ENCODE measurements around the gene SLC37A1.
A peak's percentile ranks its signal among the peaks of the same experiment; 100 is the strongest.

The SLC37A1 gene

GRCh38 chr21:42546433-42546832 is 32.8 kb downstream of the SLC37A1 start:
- DNase-seq: no peak

- no peak for DNase-seq
Measured at GRCh38 chr21:42547001-42547905, 33.6 kb downstream of the SLC37A1 start.

- DNase-seq: no peak
Measured at GRCh38 chr21:42547906-42548365, 34.3 kb downstream of the SLC37A1 start.

GRCh38 chr21:42548687-42549406 is 35.2 kb downstream of the SLC37A1 start:
- no peak for DNase-seq

GRCh38 chr21:42550817-42551216 is 37.2 kb downstream of the SLC37A1 start:
- DNase-seq: no peak

- DNase-seq: peak; percentile 18
Measured at GRCh38 chr21:42552407-42553336, 39.0 kb downstream of the SLC37A1 start.

GRCh38 chr21:42553435-42553834 is 39.8 kb downstream of the SLC37A1 start:
- peak; percentile 6 for DNase-seq

GRCh38 chr21:42554251-42554961 is 40.8 kb downstream of the SLC37A1 start:
- DNase-seq: no peak

GRCh38 chr21:42555756-42556438 is 42.2 kb downstream of the SLC37A1 start:
- DNase-seq: no peak

GRCh38 chr21:42556476-42556875 is 42.8 kb downstream of the SLC37A1 start:
- no peak for DNase-seq

GRCh38 chr21:42556960-42557359 is 43.3 kb downstream of the SLC37A1 start:
- no peak for DNase-seq

- DNase-seq: no peak
Measured at GRCh38 chr21:42557420-42557819, 43.8 kb downstream of the SLC37A1 start.

- no peak for DNase-seq
Measured at GRCh38 chr21:42558368-42558767, 44.7 kb downstream of the SLC37A1 start.

GRCh38 chr21:42558846-42559245 is 45.2 kb downstream of the SLC37A1 start:
- DNase-seq: no peak

GRCh38 chr21:42559326-42559725 is 45.7 kb downstream of the SLC37A1 start:
- no peak for DNase-seq

- DNase-seq: no peak
Measured at GRCh38 chr21:42560517-42561179, 47.0 kb downstream of the SLC37A1 start.

- no peak for DNase-seq
Measured at GRCh38 chr21:42561762-42562650, 48.4 kb downstream of the SLC37A1 start.

GRCh38 chr21:42562816-42563215 is 49.2 kb downstream of the SLC37A1 start:
- no peak for DNase-seq

- no peak for DNase-seq
Measured at GRCh38 chr21:42563261-42563660, 49.6 kb downstream of the SLC37A1 start.

- peak; percentile 32 for DNase-seq
Measured at GRCh38 chr21:42563686-42564085, 50.0 kb downstream of the SLC37A1 start.

All from activated CD8-positive, alpha-beta memory T cell treated with anti-CD3 and anti-CD28 coated beads, Interleukin-2, amount 50 U/mL, for 48 hours (primary cell).